HUES48 (cell line): ENCODE measurements around the gene WHRN.

ENCODE experiments used
- H3K27ac ChIP-seq: one replicate; pipeline ENCODE4 v1.7.0; 2013; ENCODE audit warnings: low read depth, low read length, inconsistent platforms
- H3K27me3 ChIP-seq: 2 replicates; pipeline ENCODE4 v1.6.1; 2013; ENCODE audit warnings: mild to moderate bottlenecking, low read length; ENCODE audit not compliant: control insufficient read depth, insufficient read depth
- H3K36me3 ChIP-seq: 2 replicates; pipeline ENCODE4 v1.6.1; 2013; ENCODE audit warnings: low read length; ENCODE audit not compliant: control insufficient read depth, insufficient read depth
- H3K4me1 ChIP-seq: 2 replicates; pipeline ENCODE4 v1.6.1; 2013; ENCODE audit warnings: mild to moderate bottlenecking, low read length; ENCODE audit not compliant: control insufficient read depth, insufficient read depth
- H3K4me3 ChIP-seq: 2 replicates; pipeline ENCODE4 v1.5.1; 2013; ENCODE audit warnings: mild to moderate bottlenecking, low read depth, low read length
- H3K9ac ChIP-seq: 2 replicates; pipeline ENCODE4 v1.6.1; 2013; ENCODE audit warnings: mild to moderate bottlenecking, low read depth, low read length, moderate library complexity
- H3K9me3 ChIP-seq: 2 replicates; pipeline ENCODE4 v1.6.1; 2013; ENCODE audit warnings: low read length; ENCODE audit not compliant: control insufficient read depth, insufficient read depth

The WHRN gene

DNA sequence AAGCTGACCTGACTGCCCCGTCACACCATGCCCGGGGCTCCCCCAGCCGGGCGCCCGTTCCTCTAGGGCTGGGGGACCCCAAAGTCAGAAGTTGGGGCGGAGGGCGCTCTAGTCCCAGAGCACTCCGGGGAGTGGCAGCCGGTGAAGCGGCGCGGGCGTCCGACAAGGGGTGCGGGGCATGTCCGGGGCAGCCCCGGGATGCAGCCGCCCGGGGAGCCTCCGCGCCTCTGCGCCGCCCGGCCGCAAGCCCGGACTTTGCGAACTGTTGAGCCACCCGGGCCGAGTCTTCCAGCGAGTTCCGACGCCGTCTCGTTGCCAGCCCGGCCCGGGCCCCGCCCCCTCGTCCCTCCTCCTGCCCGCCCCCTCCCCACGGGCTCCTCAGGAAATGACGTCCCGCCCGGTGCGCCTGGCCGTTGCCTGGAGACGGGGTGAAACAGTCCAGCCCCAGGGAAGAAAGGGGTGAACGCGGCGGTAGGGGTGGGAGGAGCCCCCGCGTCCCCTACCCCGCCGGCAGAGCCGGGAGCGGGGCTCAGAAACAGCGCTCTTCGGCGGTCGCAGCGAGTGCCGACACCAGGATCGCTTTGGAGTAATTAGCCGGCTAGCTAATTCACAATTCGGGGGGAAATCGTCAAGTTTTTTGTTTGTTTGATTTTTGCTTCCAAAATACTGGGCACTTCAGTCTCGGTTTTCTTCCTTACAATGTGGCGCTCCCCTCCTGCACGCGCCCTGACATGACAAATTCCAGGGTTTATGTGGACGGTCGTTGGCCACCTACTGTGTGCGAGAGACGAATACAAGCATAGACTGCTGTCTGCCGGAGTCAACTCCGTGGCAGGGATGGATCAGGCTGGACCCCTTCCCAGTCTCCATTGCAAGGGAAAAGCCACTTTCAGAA is at the start of gene WHRN:
Gene WHRN, minus strand, starts transcription at position 287 of the 895 bp plus-strand sequence. CDS start 672 bp downstream, outside the sequence.
- H3K27me3 ChIP-seq = peaks cover 30% of the 10 kb centered on the region
- H3K4me1 ChIP-seq = peaks cover 47% of the 10 kb centered on the region
- H3K9me3 ChIP-seq = no peaks in the 10 kb centered on the region
- peak within 1 kb of the TSS; percentile 82 for H3K4me3 ChIP-seq
- peak within 1 kb of the TSS; percentile 50; the same call in 1 of the 2 replicates for H3K9ac ChIP-seq
- H3K27ac ChIP-seq = peak within 1 kb of the TSS; percentile 65
- no peaks in the 10 kb centered on the region for H3K36me3 ChIP-seq

DNA sequence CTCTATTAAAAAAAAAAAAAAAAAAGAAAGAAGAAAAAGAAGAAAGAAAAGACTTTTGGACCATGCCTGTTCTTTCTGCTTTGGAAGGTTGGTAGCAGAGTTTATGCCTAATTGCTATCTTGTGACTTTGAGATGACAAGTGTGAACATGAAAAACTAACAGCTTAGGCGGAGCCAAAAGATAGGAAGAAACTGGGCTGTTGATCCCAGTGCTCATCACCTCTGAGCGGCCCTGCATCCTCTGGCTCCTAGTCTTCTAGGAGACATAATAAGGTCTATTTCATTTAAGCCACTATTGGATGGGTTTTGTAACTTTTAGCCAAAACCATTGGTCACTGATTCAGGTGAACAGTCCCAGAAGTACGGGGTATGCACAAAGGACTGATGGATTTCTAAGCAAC is 47.9 kb upstream of the WHRN start:
- Histone ChIP-seq H3K27ac (no peak overlapping the region), H3K4me1 (no peaks in the 10 kb centered on the region), H3K36me3 (no peaks in the 10 kb centered on the region), H3K4me3 (no peak overlapping the region), H3K27me3 (no peaks in the 10 kb centered on the region), H3K9ac (no peak overlapping the region), H3K9me3 (no peaks in the 10 kb centered on the region)

- Histone ChIP-seq H3K36me3 (no peaks in the 10 kb centered on the region), H3K27ac (no peak overlapping the region), H3K9me3 (no peaks in the 10 kb centered on the region), H3K4me3 (no peak overlapping the region), H3K9ac (no peak overlapping the region), H3K27me3 (no peaks in the 10 kb centered on the region), H3K4me1 (no peaks in the 10 kb centered on the region)
Measured at GRCh38 chr9:114552706-114553105, 47.4 kb upstream of the WHRN start.

- Histone ChIP-seq H3K4me3 (no peak overlapping the region), H3K36me3 (no peaks in the 10 kb centered on the region), H3K4me1 (no peaks in the 10 kb centered on the region), H3K27me3 (no peaks in the 10 kb centered on the region), H3K27ac (no peak overlapping the region), H3K9me3 (no peaks in the 10 kb centered on the region), H3K9ac (no peak overlapping the region)
Measured at GRCh38 chr9:114551750-114552685, 46.7 kb upstream of the WHRN start.

DNA sequence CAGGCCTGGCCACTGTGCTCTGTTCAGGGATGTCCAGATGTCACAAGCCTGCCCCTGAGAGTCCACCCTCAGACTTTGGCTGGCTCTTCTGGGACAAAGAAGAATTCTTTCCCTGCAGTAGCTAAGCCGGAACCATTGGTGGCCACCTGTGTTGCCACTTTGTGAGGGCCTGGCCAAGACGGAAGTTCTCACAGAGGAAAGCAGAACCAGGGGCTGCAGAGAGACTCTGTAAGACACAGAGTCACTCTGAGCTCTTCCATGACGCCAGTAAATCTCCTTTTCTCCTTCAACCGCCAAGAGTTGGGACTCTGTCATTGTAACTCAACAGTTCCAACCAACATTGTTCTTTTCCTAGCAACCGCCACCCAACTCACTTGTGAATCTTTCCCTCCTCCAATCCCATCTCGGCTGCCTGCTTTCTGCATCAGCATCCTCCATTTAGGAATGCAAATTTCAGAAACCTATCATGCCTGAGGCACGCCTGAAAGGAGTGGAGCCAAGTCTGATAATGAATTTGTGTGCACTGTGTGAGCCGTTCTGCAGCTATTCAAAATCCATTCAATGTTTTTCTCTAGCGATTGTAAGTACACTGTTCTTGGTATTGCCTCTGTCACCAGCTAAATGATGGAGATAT is 44.5 kb upstream of the WHRN start:
- Histone ChIP-seq H3K27ac (no peak overlapping the region), H3K27me3 (no peaks in the 10 kb centered on the region), H3K4me3 (no peak overlapping the region), H3K36me3 (no peaks in the 10 kb centered on the region), H3K4me1 (no peaks in the 10 kb centered on the region), H3K9ac (no peak overlapping the region), H3K9me3 (no peaks in the 10 kb centered on the region)

- Histone ChIP-seq H3K36me3 (no peaks in the 10 kb centered on the region), H3K4me1 (no peaks in the 10 kb centered on the region), H3K9me3 (no peaks in the 10 kb centered on the region), H3K4me3 (no peak overlapping the region), H3K27me3 (no peaks in the 10 kb centered on the region), H3K27ac (no peak overlapping the region), H3K9ac (no peak overlapping the region)
Measured at GRCh38 chr9:114546851-114547250, 41.6 kb upstream of the WHRN start.

GRCh38 chr9:114545055-114545454 is 39.8 kb upstream of the WHRN start:
- no peaks in the 10 kb centered on the region for H3K36me3 ChIP-seq
- H3K4me3 ChIP-seq = no peak overlapping the region
- H3K9ac ChIP-seq = no peak overlapping the region
- no peaks in the 10 kb centered on the region for H3K4me1 ChIP-seq
- H3K27me3 ChIP-seq = no peaks in the 10 kb centered on the region
- H3K9me3 ChIP-seq = no peaks in the 10 kb centered on the region
- no peak overlapping the region for H3K27ac ChIP-seq

- Histone ChIP-seq H3K9ac (no peak overlapping the region), H3K36me3 (no peaks in the 10 kb centered on the region), H3K4me1 (no peaks in the 10 kb centered on the region), H3K27me3 (no peaks in the 10 kb centered on the region), H3K27ac (no peak overlapping the region), H3K9me3 (no peaks in the 10 kb centered on the region), H3K4me3 (no peak overlapping the region)
Measured at GRCh38 chr9:114539701-114540380, 34.6 kb upstream of the WHRN start.

DNA sequence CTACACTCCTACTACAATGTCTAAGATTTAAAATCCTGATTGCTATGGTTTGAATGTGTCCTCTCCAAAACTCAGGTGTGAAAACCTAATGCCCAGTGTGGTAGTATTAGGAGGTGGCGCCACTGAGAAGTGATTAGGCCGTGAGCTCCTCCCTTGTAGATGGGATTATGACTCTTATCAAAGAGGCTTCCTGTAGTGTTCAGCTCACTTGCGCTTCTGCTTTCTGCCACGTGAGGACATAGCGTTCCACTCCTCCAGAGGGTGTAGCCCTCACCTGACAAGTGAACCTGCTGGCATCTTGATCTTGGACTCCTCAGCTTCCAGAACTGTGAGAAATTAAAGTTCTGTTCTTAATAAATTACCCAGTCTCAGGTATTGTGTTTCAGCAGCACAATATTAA is 33.0 kb upstream of the WHRN start:
- no peaks in the 10 kb centered on the region for H3K9me3 ChIP-seq
- no peaks in the 10 kb centered on the region for H3K27me3 ChIP-seq
- no peaks in the 10 kb centered on the region for H3K4me1 ChIP-seq
- H3K9ac ChIP-seq = no peak overlapping the region
- no peaks in the 10 kb centered on the region for H3K36me3 ChIP-seq
- no peak overlapping the region for H3K27ac ChIP-seq
- no peak overlapping the region for H3K4me3 ChIP-seq

DNA sequence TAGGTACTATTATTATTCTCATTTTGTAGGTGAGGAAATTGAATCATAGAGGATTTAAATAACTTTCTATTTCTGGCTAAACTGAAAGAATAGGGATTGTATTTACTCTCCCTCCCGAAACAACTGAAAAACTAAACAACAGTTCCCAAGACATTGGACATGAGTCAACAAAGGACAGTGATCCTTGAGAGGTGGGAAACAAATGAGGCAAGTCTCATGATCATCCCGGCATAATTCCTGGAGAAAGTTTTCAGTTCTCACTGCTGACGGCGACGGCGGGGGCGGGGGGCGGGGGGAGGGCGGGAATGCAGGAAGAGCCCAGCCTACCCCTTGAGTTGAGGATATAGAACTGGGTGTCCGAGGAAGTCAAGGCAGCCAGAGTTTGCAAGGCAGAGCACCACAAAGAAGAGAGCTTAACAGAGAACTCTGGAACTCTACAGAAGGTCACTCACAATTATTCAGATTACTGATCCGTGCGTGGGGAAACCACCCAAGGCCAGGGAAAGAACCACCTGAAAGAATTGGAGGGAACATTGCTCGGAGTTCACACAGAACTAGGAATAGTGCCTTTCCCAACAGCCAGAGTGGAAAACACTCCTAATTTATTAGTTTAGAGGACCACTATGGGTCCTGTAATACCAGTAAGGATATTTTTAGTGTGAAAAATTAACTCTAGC is 27.4 kb upstream of the WHRN start:
- no peak overlapping the region for H3K27ac ChIP-seq
- no peaks in the 10 kb centered on the region for H3K9me3 ChIP-seq
- no peak overlapping the region; the same call in 1 of the 2 replicates for H3K4me3 ChIP-seq
- no peak overlapping the region for H3K9ac ChIP-seq
- no peaks in the 10 kb centered on the region for H3K36me3 ChIP-seq
- H3K4me1 ChIP-seq = peaks cover 7% of the 10 kb centered on the region
- no peaks in the 10 kb centered on the region for H3K27me3 ChIP-seq
